GM19035 (cell line): ENCODE measurements around the gene KCNQ2.

ENCODE experiments used
- ATAC-seq: cut with Tn5 transposase; IDR thresholded peaks from one replicate; pipeline ENCODE4 v1.9.1; 2021; ENCODE audit not compliant: unreplicated experiment

Gene KCNQ2

DNA sequence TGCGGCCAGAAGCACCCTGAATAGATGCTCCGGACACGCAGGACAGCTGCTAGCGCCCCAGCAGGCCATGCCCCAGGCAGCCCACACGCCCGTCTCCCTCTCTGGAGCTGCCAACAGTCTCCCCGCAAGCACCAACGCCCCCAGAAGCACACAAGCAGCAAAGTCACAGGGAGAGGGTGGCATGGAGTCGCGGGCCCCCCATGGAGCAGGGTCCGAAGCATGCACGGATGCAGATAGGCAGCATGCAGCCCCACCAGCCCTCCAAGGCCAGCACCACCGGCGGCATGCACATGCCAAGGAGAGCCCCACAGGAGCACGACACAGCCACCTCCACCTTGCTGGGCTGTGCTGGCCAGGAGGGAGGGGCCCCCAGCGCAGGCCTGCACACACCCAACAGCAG is 53.8 kb downstream of the KCNQ2 start:
- no peak for ATAC-seq

DNA sequence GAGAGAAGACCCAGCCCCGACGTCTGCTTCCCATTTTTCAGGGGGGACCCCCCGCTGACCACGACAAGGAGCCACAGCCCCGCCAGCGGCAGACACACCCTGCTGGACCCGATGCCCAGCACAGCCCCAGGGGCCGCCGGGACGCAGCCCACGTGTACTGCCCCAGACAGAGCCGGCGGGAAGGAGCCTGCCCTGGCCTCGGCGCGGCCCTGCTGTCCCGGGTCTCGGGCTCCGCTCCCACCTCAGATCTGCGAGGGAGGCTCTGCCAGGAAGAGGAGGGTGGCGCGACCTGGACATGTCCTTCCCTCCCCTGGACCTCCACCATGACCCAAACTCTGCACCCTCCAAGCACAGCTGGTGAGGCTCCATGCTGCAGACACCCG is 54.7 kb downstream of the KCNQ2 start:
- no peak for ATAC-seq

DNA sequence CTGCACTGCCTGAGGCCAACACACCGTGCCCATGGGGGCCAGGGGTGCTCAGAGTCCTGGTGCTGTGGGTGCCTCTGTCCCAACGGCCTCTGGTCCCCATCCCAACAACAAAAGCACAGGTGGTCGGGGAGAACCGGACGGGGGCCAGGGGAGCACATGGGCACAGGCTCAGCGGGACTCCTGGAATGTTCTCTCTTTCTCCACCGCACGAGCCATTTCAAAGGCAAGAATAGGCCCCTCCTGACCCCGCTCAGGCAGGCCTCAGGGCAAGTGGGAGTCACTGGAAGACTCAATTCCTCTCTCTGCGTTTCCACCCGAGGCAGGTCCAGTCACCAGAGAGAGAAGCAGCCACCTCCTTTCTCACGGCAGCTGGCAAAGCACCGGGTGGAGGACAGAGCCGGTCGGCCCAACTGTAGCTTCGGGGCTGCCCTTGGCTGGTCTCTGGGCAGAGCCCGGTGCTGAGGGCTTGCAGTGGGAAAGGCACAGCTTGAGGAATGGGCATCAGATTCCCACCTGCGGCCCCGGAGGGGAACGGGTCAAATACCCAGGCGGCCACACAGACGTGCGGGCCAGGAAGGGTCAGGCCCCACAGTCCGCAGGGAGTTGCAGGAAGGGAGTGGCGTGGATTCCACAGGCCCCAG is 55.2 kb downstream of the KCNQ2 start:
- no peak for ATAC-seq

DNA sequence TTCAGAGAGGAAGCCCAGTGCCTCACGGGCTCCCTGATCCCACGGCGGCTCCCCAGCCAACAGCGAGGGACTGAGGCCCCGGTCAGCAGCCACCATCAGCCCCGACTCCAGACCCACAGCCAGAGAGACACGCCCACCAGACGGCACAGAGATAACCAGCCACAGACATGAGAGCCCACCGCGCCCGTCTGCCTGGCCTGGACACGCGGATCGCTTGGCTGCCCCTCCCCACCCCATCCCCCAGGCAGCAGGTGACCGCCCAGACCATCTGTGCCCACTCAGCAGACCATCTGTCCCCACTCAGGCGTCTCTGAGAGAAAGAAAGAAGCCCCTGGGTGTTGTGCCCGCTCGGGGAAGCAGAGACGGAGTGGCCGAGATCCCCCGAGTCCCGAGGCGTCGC is 55.8 kb downstream of the KCNQ2 start:
- ATAC-seq: no peak

DNA sequence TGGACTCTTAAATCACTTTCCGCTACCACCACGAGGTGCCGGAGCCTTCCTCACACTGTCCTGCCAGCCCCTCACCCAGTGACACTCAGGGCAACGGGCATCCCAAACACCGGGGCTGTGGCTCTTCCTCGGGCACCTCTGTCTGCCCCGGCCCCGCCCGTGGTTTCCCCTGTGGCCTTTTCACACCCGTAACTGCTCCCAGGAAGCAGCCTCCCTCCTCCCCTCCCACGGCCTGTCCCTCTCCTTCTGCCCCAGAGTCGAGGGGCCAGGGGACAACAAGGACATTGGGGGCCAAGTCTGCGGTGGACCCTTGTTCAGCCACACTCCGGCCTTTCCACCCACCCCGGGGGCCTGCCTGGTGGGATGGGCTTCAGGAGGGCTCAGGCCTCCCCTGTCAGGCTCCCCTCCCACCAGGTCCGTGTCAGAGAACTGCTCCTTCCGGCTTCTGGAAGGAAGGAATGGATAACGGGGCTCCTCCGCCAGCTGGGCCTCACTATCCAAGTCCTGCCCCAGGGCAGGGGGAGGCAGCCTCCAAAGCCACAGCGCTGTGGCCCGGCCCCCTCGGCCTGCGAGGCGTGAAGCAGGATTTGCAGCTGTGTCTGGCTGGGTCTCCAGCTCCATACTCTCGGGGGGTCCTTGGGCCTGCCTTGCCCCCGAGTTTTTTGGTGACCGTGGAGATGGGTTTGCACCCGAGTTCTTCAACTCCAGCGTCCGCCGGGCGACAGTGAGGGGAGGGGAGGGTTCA is 56.6 kb downstream of the KCNQ2 start:
- no peak for ATAC-seq

DNA sequence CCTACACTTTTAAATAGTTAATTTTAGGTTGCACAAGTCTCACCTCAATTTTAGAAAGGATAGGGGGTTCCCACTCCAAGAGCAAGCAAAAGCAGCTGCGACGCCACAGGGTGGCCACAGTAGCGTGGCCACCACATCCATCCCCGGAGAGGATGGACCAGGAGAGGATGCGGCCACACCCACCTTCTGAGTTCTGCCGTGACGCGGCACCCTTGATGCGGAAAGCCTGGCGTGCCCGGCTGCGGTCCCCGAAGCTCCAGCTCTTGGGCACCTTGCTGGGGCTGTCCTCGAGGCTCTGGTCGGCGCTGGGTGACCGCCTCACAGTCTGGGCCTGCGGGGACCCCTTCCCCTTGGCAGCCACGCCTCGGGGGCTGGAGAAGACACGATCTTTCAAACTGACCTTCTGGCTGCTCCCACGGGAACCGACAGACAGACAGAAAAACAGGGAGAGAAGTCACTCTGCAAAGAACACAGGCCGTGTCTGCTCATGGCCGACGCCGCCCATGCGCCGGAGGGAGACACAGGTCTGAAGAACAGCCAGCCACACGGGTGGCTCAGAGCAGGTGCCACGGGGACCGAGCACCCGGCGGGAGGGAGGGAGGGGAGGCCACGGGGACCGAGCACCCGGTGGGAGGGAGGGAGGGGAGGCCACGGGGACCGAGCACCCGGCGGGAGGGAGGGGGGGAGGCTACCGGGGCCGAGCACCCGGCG is 57.6 kb downstream of the KCNQ2 start:
- ATAC-seq: no peak

DNA sequence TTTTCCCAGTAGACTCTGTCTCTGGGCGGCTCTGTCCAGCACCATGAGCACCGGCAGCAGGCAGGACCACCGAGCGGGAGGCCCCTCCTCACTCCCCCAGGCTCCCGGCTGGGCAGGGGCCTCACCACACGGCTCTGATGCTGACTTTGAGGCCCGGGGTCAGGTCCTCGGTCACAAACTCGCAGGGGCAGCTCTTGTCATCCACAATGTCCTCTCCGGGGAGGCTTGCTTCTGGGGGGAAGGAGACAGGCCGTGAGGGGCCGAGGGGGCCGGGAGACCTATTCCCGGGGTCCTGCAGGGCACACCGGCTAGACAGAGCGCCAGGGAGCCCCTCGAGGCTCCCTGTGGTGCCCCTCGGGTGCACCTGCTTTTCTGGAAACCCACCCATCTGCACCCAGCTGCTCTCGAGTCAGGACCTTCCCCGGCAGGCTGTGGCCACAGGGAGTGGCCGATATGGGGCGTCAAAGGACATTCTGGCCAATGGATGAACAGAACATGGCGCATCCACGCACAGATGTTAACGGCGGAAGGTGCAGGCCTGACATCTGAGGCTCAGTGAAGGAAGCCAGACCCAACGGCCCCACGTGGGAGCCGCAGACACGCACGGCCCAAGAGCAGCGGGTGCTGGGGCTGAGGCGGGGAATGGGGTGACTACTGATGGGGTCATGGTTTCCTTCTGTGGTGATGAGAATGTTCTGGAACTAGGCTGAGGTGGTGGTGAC is 58.3 kb downstream of the KCNQ2 start:
- no peak for ATAC-seq

DNA sequence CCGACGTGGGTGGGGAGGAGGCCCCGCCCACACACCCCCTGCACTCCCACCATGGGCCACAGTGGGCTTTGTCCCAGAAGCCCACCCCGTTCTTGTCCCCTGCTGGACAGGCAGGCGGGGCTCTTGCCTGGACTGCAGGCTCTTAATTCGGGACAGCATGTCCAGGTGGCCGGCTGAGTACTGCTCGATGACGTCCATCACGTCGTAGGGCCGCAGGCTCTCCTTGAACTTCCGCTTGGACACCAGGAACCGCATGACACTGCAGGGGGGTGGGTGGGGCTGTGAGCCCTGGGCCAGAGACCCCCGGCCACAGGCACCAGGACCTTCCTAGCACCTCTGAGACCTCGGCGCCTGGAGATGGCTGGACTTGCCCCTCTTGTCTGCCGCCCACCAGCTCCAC is 59.1 kb downstream of the KCNQ2 start:
- no peak for ATAC-seq

DNA sequence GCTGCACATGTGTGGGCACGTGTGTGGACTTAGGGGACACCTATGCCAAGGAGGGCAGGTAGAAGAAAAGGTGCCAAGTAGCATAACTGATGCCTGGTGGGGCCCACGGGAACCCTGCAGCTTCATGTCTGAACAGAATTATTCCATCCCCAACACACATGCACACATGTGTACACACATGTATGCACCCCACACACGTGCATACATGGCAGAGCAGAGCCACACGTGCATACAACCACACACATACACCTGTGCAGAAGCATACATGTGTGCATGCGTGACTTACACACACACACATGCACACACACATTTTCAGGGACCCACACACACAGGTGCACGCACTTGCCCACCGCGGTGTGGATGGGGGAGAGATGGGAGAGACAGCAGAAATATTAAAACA is 59.6 kb downstream of the KCNQ2 start:
- no peak for ATAC-seq

DNA sequence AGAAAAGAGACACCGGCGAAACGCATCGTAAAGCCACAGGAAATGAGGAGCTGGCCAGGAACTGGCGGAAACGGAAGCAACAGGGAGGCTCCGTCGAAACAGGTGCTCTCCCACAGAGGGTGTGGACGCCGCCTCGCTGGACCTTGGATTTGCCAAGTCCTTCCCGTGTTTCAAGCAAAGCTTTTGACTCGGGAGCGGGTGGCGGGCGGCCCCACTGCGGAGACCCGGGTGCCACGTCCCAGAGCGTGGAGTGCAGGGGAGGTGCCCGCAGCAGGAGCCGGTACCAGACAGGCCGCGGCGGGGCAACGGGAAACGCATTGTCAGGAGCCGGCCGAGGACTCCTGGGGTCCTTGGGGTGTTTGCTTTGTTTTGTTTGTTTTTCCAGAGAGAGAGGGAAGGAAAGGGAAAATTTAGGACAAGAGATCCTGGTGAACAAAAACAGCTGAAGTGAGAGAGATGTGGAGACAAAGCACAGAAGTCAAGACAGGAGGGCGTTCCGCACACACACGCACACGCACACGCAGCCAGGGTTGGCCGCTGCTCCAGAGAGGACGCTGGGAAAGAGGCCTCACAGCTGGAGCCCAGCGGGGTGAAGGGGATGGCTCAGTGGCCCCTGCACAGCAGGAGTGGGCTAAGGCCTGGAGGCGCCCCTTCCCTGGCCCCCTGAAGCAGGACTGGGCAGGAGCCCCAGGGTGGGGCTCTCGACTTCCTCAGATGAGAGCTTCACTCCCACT is 60.4 kb downstream of the KCNQ2 start:
- ATAC-seq: no peak

DNA sequence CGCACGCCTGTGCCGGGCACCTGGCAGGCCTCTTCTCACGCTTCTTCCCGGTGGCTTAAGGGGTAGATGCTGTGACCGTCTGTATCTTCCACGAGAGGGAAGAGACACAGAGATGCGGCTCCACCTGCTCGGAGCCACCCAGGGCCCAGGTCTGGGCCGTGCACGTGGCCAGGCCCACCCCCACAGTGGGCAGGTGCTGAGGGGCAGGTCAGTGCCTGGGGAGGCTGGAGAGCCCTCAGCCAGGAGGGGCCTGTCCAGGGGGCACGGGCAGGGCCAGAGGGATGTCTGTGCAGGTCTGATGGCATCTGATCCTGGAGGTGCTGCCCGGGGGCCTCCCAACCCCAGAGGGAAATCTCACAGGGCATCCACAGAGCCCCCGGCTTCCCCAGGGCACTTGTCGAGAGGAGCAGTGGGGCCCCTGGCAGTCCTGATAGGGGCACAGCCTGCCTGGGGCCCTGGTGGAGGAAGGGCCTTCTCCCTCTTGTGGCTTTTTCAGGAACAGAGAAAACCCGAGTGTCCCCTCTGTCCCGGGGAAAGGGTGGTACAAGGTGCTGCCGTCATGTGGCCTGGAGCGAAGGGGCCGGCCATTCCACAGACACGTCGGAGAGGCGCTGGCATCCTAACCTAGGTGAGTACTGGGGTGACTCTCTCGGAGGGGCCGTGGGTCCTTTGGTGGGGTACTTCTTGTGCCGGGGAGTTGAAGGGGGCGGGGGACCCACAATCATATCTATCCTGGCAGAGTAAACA is 61.1 kb downstream of the KCNQ2 start:
- no peak for ATAC-seq

DNA sequence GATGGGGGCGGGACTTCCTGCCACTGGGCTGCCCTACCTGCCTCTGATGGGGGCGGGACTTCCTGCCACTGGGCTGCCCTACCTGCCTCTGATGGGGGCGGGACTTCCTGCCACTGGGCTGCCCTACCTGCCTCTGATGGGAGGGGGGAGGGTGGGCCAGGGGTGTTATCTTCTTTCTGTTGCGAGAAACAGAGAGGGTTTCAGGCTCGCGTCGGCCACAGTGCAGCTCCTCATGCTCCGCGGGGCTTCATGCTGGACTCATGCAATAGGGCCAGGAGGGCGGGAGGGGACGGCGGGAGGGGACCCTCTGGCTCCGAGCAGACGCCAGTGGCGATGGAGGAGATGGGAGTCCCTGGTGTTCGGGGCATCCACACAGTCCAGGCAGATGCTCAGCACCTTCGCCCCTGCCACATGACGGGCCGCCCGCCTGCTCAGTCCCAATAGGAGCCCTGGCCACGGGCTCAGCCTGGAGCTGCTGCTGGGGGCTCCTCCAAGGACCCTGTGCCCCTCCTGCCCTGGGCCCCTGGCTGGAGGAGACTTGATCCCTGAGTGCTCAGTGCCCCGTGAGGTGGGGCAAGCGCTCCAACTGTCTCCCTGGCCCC is 62.5 kb downstream of the KCNQ2 start:
- no peak for ATAC-seq

DNA sequence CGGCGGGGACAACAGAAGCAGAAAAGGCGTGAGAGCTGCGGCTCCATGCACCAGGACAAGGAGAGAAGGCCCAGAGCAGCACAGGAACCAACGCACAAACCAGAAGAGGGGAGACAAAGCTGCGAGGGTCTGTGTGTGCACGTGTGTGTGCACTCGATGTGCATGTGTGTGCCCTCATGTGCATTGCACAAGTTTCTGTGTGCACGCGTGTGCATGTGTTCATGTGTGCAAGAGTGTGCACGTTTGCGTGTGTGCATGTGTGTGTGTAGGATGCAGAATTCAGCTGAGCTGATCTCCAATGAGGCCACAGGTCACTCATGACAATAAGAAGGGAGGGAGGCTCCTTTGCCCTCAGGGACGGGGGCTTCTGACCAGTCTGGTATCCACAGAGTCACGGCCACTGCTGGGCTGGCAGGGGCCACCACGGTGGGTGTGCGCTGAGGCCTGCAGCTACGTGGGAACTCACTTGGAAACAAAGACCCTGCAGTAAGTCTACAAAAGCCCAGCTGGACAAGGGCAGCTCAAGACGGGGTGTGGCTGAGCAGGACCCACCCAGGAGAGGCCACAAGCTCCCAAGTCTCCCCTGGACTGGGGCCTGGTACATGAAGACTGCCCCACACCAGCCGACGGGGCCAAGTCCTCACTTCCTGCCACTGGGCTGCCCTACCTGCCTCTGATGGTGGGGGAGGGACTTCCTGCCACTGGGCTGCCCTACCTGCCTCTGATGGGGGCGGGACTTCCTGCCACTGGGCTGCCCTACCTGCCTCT is 63.2 kb downstream of the KCNQ2 start:
- no peak for ATAC-seq

DNA sequence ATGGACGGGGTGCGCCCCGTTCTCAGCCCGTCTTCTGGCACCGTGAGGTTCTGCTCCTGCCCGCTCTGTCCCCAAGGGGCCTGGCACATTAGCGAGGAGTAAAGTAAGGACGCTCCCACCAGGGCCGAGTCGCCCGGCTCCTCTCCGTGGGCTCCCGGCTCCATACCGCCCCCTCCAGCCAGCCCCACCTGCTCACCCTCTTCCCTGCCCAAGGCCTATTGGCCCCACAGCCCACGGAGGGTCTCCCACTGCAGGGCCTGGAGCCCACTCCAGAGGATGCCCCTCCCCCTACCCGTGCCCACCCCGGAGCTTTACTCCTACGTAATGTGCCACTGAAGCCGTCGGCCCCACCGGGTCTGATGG is 63.8 kb downstream of the KCNQ2 start:
- ATAC-seq: no peak

DNA sequence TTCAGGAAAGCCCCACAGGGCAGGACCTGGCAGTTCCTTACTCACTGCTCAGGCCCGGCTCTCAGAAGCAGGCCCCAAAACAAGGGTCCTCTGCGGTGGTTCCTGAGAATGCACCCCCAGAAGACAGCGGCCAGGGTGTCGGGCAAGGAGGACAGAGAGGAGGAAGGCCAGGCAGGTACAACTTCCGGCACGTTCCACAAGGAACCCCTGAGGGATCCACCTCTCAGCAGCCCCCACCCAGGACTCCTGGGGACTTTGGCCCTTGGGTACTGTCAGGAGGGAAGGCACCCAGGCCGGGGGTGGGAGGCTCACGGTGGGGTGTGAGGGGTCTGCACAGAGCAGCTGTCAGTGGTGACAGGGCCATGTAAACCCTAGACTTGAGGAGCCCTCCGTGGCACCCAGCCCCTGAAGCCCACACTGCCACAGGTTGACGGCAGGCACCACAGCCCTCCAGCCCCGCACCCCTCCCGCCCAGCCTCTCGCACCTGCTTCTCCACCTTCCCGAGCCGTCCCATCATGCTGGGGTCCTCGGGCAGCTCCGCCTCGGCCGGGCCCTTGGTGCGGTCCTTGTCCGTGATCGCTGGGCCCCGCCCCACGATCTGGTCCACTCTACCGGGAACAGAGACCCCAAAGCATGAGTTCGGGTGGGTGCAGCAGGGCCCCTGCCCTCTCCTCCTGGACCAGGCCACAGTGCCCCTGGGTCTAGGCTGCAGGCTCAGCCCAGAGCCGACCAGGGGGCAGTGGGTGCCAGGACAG is 64.3 kb downstream of the KCNQ2 start:
- no peak for ATAC-seq

DNA sequence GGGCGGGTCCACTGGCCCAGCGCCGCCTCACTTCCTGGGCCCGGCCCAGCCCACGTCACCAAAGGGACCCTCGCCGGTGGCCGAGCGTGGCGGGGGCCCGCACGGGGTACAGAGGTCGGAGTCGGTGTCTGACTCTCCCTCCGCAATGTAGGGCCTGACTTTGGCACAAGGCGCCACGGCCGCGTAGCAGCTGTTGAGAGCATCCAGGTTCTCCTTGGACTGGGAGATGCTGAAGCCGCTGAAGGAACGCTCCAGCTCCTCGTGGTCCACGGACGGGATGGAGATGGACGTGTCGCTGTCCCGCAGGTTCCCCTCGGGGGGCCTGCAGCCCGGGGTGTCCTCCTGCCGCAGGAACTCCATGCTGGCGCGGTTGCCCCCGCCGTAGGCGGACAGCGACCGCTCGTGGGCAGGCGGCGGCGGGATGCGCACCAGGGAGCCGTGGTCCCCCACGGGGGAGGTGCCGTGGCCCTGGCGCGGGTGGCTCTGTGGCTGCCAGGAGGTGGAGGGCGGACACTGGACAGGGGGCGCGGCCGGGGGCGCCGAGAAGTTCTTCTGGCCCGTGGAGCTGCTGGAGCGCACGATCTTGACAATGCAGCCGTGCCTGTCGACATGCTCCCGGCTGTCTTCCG is 65.7 kb downstream of the KCNQ2 start:
- no peak for ATAC-seq

DNA sequence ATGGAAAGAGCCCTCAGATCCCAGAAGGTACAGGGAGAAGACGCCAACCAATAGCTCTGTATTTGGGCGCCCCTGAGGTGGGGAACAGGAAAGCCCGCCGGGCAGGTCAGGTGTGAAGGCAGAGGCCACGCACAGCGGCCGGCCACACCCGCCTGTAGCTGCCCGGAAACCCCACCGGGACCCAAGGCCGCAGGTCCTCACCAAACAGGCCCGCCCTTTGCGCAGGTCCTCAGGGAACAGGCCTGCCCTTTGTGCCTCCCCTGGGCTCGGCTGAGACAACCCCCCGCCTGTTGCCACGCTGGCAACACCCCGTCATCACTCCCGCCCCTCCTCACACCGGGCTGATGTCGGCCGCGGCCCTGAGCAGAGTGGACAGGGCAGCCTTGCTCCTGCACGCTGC is 66.4 kb downstream of the KCNQ2 start:
- no peak for ATAC-seq

DNA sequence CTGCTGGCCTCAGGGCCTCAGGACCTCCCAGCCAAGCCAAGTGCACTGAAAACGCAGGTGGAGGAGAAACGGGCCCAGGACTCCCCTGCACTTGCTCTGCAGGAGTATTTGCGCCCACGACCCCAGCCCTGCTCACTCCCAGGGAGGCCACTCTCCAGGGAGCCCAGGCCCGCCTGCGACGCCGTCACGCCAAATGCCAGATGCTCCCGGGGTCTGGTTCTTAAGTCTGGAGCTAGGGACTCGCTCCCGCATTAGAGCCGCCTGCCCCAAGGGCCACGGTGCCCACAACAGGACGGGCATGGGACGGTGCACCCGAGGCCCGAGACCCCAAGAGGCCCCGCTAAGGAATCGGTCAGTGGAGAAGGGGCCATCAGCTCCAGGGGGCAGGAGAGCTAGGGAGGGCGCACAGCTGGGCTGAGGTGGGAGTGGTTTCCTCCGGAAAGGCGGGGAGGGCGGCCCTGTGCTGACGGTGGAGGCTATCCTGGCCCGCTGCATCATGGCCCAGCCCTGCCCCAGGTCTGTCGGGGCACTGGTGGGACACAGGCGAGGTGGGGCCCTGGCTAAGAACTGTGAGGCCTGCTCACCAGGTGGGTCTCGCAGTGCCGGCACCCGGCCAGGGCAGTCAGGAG is 67.2 kb downstream of the KCNQ2 start:
- ATAC-seq: no peak
